Measurements from ENCODE around the gene ATRNL1. TPM values are rescaled to one million over a fixed set of nuclear protein-coding genes. Genes with fewer than 3 reads are reported as not detected.
"Not testable (repeated sequence)": the region's sequence is repeated elsewhere in the genome, so short reads cannot be mapped to it uniquely, and the experiment has no call there.

Gene ATRNL1
- polyA plus RNA-seq, 1 of the 3 experiments (the other 2 are of a cell fraction) = 0.67 TPM

- WGBS (ENCODE audit: low lambda C conversion rate) = 33% methylated on average over 2 of the region's 2 CpGs
- H3K27me3 ChIP-seq (ENCODE audit: insufficient read depth) = no peaks in the 10 kb centered on the region
Measured at GRCh38 chr10:115747811-115748210, 654.6 kb downstream of the ATRNL1 start.

DNA sequence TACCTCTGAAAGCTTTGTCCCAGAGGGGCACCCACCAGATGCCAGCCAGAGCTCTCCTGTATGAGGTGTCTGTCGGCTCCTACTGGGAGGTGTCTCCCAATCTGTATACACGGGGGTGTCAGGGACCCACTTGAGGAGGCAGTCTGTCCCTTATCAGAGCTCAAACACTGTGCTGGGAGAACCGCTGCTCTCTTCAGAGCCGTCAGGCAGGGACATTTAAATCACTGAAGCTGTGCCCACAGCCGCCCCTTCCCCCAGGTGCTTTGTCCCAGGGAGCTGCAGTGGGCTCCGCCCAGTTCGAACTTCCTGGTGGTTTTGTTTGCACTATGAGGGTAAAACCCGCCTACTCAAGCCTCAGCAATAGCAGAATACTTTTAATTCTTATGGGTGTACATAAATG lies 665.3 kb downstream of the ATRNL1 start:
- H3K27me3 ChIP-seq (ENCODE audit: insufficient read depth); CTCF ChIA-PET: not testable (repeated sequence)

More at GRCh38 chr10:115747811-115748210, 654.6 kb downstream of the ATRNL1 start:
- no peaks in the 10 kb centered on the region for H3F3A ChIP-seq (replicated peaks; ENCODE audit: insufficient read depth)
- H3K9ac ChIP-seq = no peak overlapping the region
- POLR2A ChIA-PET = no interaction called here
- no peak for DNase-seq
- H3K9me3 ChIP-seq = no peaks in the 10 kb centered on the region
- no peaks in the 10 kb centered on the region for H4K20me1 ChIP-seq (ENCODE audit: insufficient read depth)
- H3K79me2 ChIP-seq (ENCODE audit: insufficient read depth) = no peaks in the 10 kb centered on the region
- no peaks in the 10 kb centered on the region for H3K9me2 ChIP-seq
- no peak overlapping the region for H3K4me3 ChIP-seq (ENCODE audit: low read depth in 2 of 2, low read length in 1 of 2)
- no peak overlapping the region for H3K27ac ChIP-seq (ENCODE audit: low read depth in 2 of 2, low read length in 1 of 2)
- H2AFZ ChIP-seq (ENCODE audit: low read depth) = no peak overlapping the region
- H3K36me3 ChIP-seq (replicated peaks in 1 of 2; ENCODE audit: control insufficient read depth in 1 of 2, insufficient read depth in 2 of 2, low read length in 1 of 2) = no peaks in the 10 kb centered on the region
- CTCF ChIA-PET = no interaction called here
- H3K4me2 ChIP-seq = no peak overlapping the region
- no peaks in the 10 kb centered on the region; a peak in 1 of 4 replicates for H3K4me1 ChIP-seq (ENCODE audit: control insufficient read depth in 1 of 2, insufficient read depth in 2 of 2, low read depth in 1 of 2, low read length in 1 of 2)
- TF ChIP-seq, protein P1, sequence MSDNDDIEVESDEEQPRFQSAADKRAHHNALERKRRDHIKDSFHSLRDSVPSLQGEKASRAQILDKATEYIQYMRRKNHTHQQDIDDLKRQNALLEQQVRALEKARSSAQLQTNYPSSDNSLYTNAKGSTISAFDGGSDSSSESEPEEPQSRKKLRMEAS (IDR thresholded peaks at IDR 0.05; ENCODE audit: low read depth) = no peak
- TF ChIP-seq TEAD4 (IDR thresholded peaks at IDR 0.05; ENCODE audit: borderline replicate concordance, insufficient read depth) (no peak), RFX5 (IDR thresholded peaks at IDR 0.05; ENCODE audit: low read length) (no peak), RXRA (IDR thresholded peaks at IDR 0.05; ENCODE audit: borderline replicate concordance, low read depth) (no peak), EP300 (IDR thresholded peaks at IDR 0.05; ENCODE audit: borderline replicate concordance in 1 of 2, low read depth in 1 of 2, low read length in 1 of 2) (no peak), RAD21 (IDR thresholded peaks at IDR 0.05; ENCODE audit: low read length) (no peak), POLR2AphosphoS5 (IDR thresholded peaks at IDR 0.05; ENCODE audit: low read depth, low read length) (no peak), JUND (IDR thresholded peaks at IDR 0.05) (no peak), NRF1 (IDR thresholded peaks at IDR 0.05; ENCODE audit: low read depth, low read length) (no peak), RCOR1 (IDR thresholded peaks at IDR 0.05; ENCODE audit: low read length) (no peak), FOXJ3 (CRISPR knock-in tag; IDR thresholded peaks at IDR 0.05) (no peak), NFIC (IDR thresholded peaks at IDR 0.05; ENCODE audit: borderline replicate concordance) (no peak), FOSL2 (IDR thresholded peaks at IDR 0.05; ENCODE audit: borderline replicate concordance, low read depth) (no peak), SMC3 (IDR thresholded peaks at IDR 0.05; ENCODE audit: low read depth, low read length) (no peak)
- TF ChIP-seq, protein P2, sequence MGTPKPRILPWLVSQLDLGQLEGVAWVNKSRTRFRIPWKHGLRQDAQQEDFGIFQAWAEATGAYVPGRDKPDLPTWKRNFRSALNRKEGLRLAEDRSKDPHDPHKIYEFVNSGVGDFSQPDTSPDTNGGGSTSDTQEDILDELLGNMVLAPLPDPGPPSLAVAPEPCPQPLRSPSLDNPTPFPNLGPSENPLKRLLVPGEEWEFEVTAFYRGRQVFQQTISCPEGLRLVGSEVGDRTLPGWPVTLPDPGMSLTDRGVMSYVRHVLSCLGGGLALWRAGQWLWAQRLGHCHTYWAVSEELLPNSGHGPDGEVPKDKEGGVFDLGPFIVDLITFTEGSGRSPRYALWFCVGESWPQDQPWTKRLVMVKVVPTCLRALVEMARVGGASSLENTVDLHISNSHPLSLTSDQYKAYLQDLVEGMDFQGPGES (IDR thresholded peaks at IDR 0.05; ENCODE audit: low read depth, low read length) = no peak

More for the DNA sequence above, 665.3 kb downstream of the ATRNL1 start:
- H3K4me3 ChIP-seq (ENCODE audit: low read depth in 2 of 2, low read length in 1 of 2); H3K9ac ChIP-seq; H4K20me1 ChIP-seq (ENCODE audit: insufficient read depth); H3K4me2 ChIP-seq; H3K36me3 ChIP-seq (replicated peaks in 1 of 2; ENCODE audit: control insufficient read depth in 1 of 2, insufficient read depth in 2 of 2, low read length in 1 of 2); H3K9me3 ChIP-seq; H3K4me1 ChIP-seq (ENCODE audit: control insufficient read depth in 1 of 2, insufficient read depth in 2 of 2, low read depth in 1 of 2, low read length in 1 of 2); POLR2A ChIA-PET; DNase-seq; H2AFZ ChIP-seq (ENCODE audit: low read depth); H3K27ac ChIP-seq (ENCODE audit: low read depth in 2 of 2, low read length in 1 of 2); H3F3A ChIP-seq (replicated peaks; ENCODE audit: insufficient read depth); H3K79me2 ChIP-seq (ENCODE audit: insufficient read depth); H3K9me2 ChIP-seq: not testable (repeated sequence)
- WGBS (ENCODE audit: low lambda C conversion rate) = 57% methylated on average over 4 of the region's 8 CpGs
